Mucosa of descending colon (tissue), 3 donors: ENCODE results near the gene UFC1. TPM values are rescaled to one million over a fixed set of nuclear protein-coding genes. Genes with fewer than 3 reads are reported as not detected.

Source experiments
- ATAC-seq: fragments of 200-7000 bp; cut with Tn5 transposase; one replicate; pipeline ENCODE4 v1.9.1; 2020; ENCODE audit warnings: mild to moderate bottlenecking, moderate library complexity
- DNase-seq, 3 donors: peaks; one replicate each; pipeline ENCODE4 v3.0.0-alpha.2; 2020
- H3K36me3 ChIP-seq: fragments of 200-600 bp; one replicate; pipeline ENCODE4 v1.8.0; 2021; ENCODE audit warnings: low read depth, mild to moderate bottlenecking
- H3K4me1 ChIP-seq: fragments of 200-600 bp; one replicate; pipeline ENCODE4 v1.8.0; 2021; ENCODE audit warnings: low read depth, mild to moderate bottlenecking
- H3K4me3 ChIP-seq: fragments of 200-600 bp; one replicate; pipeline ENCODE4 v1.8.0; 2021; ENCODE audit warnings: mild to moderate bottlenecking
- H3K9me3 ChIP-seq: fragments of 200-600 bp; one replicate; pipeline ENCODE4 v1.8.0; 2021; ENCODE audit warnings: mild to moderate bottlenecking
- CTCF ChIP-seq: fragments of 200-600 bp; IDR thresholded peaks from one replicate; pipeline ENCODE4 v1.8.0; 2022; ENCODE audit warnings: antibody characterized with exemption, mild to moderate bottlenecking
- intact Hi-C, 2 donors: fragments of 100-400 bp; cut with DNase I in 1 of 2; cut with micrococcal nuclease in 1 of 2; formaldehyde crosslinking; loops; one replicate each; pipeline versions ENCODE4 v1.11.0 to v1.11.1; 2022; cut with DNase I, micrococcal nuclease
- total RNA-seq, 3 donors: library from RNA; stranded (reverse); fragmentation: NEBNext Ultra II Directional in 2 of 3; extraction: Animal tissue kit (Norgen Biotek cat#: 25700) in 2 of 3; gene quantifications; one replicate each; pipeline versions ENCODE4 v1.2.1 to v1.2.4, GENCODE V29; 2021 to 2023
- donor health status: DM: no; HTN: no; CAD: no; lungs with moderate emphysema.
- donor health status: DM: no; HTN: no; CAD: no.
- donor health status: DM: no; HTN: yes; CAD: no.

UFC1 gene
- total RNA-seq, 3 donors from 2014 or later: 88.6 to 114 (median 90.6) TPM

GRCh38 chr1:161162052-161162451 lies 8.3 kb downstream of the UFC1 start:
- intact Hi-C loops: no loop called here
- Histone ChIP-seq H3K4me1 (peaks cover 26% of the 10 kb centered on the region), H3K9me3 (no peaks in the 10 kb centered on the region), H3K36me3 (peaks cover 5% of the 10 kb centered on the region), H3K4me3 (no peak overlapping the region)
- no peak for DNase-seq
- TF ChIP-seq CTCF: no peak
- no peak for ATAC-seq

- H3K4me1 ChIP-seq: peaks cover 29% of the 10 kb centered on the region
- H3K9me3 ChIP-seq: no peaks in the 10 kb centered on the region
- intact Hi-C loops: no loop called here
- peaks cover 5% of the 10 kb centered on the region for H3K36me3 ChIP-seq
- ATAC-seq (no peak), DNase-seq (no peak)
- H3K4me3 ChIP-seq: no peak overlapping the region
- no peak for TF ChIP-seq CTCF
Observed at GRCh38 chr1:161162806-161163205, 9.0 kb downstream of the UFC1 start.

GRCh38 chr1:161163793-161164192 lies 10.0 kb downstream of the UFC1 start:
- Histone ChIP-seq H3K4me3 (no peak overlapping the region), H3K4me1 (peaks cover 27% of the 10 kb centered on the region), H3K36me3 (peaks cover 5% of the 10 kb centered on the region), H3K9me3 (no peaks in the 10 kb centered on the region)
- ATAC-seq: no peak
- DNase-seq: no peak
- TF ChIP-seq CTCF: no peak
- intact Hi-C loops: no loop called here

GRCh38 chr1:161164901-161165610 lies 11.3 kb downstream of the UFC1 start:
- Histone ChIP-seq H3K4me3 (no peak overlapping the region), H3K9me3 (no peaks in the 10 kb centered on the region), H3K36me3 (peaks cover 5% of the 10 kb centered on the region), H3K4me1 (peaks cover 23% of the 10 kb centered on the region)
- ATAC-seq (no peak), DNase-seq (no peak)
- no peak for TF ChIP-seq CTCF
- intact Hi-C loops: no loop called here

GRCh38 chr1:161165742-161166668 lies 12.2 kb downstream of the UFC1 start, which contains the start of gene PPOX:
Gene PPOX, plus strand, starts transcription at chr1:161166426. Its CDS starts 422 bp downstream, at chr1:161166848.
- Histone ChIP-seq H3K9me3 (no peaks in the 10 kb centered on the region), H3K36me3 (peaks cover 5% of the 10 kb centered on the region), H3K4me1 (peaks cover 14% of the 10 kb centered on the region), H3K4me3 (peak within 1 kb of the TSS; percentile 32)
- ATAC-seq (peak; percentile 95), DNase-seq (peak; percentile 94 to 97 (median 97))
- intact Hi-C loops: no loop called here
- TF ChIP-seq CTCF: peak; percentile 36
